ENCODE measurements around the gene PDILT.

PDILT gene

DNA sequence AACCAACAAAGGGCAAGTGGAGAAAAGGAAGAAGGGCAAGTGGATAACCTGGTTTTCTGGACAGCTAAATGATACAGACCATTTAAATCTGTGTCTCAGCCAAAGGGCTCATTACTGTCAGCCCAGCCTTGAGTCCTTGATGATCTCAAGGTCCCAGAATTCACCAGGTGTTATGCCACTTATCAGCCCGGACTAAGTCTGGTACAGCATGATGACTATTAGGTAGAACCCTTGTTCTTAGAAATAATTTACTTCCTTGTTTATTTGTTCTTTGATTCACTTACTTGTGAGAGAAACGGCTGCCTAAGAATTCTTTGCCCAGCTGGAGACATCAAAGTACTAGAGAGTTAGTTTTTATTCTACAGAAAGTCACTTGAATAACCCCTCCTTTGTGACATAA, 3.5 kb downstream of the PDILT start:
- no peak for FAIRE-seq

DNA sequence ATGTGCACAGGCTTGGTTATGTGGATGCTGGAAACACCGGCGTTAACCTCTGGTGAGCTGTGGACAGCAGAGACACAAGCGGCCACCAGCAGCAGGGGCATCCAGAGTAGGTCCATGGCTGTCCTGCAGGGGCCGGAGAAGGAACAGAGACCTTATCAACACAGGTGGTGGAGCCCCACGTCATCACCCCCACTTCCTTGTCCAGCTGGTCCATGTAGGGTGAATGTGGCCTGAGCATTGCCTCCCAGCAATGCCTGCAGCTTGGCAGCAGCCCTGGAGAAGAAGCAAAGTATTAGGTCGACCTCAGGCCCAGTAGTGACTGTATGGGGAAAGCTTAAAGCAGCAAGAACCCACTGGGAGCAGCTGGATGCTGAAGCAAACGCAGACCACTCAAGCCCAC, 5.4 kb downstream of the PDILT start:
- FAIRE-seq = no peak

DNA sequence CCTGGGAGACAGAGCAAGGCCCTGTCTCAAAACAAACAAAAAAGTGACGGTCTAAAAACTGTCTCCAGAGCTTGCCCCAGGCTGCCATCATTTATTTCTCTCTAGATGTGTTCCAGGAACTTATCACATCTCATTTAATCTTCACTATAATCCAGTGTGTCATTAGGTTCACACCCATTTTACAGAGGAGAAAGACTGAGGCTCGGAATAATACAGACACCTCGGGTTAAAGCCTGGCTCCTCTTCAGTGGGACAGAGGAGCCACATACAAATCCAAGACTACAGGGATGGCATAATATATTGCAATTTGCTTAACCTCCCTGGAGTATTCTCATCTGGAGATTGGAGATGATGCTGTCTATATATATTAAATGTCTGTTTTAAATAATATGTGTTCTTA, 5.9 kb downstream of the PDILT start:
- no peak for FAIRE-seq

DNA sequence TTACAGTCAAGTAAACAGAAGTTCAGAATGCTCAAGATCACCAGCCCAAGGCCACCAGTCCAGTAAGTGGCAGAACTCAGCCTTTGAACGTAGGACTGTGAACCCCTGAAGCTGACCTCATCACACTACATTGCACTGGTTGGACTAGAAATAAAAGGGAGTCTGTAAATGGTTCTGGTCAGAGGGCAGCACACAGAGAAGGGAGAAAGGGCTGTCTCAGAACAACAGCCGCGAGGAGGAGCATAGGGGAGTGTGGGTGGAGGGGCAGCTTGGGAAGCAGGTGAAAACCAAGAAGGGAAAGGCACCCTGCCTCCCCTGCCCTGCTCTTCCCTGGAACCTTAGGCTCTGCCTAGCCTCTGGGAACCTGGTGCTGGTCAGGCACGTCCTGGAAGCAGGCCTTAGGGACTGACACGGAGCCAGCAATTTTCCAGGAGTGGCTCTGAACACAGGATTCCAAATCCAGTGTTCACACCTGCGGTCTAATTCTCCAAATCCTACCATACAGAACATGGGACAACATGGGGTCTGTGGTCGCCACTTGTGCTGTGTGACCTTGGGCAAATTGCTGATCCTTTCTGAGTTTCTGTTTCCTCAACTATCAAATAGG, 7.0 kb downstream of the PDILT start:
- FAIRE-seq = no peak

DNA sequence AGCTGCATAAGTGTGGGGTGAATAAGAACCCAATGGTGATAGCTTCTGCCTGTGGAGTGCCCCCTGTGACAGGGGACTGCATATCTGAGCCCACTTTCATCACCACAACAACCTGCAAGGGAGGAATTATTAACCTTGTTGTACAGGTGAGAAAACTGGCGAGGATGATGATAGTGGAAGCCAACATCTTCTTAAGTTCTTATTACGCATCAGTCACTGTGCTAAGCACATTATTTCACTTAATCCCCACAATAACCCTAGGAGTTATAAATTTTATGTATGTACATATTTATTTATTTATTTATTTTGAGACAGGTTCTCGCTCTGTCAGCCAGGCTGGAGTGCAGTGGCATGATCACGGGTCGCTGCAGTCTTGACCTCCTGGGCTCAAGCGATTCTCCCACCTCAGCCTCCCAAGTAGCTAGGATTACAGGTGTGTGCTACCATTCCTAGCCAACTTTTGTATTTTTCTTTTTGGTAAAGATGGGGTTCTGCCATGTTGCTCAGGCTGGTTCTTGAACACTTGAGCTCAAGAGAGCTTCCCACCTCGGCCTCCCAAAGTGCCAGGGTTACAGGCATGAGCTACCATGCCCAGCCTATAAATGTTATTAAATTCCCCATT, 7.6 kb downstream of the PDILT start:
- FAIRE-seq = no peak

DNA sequence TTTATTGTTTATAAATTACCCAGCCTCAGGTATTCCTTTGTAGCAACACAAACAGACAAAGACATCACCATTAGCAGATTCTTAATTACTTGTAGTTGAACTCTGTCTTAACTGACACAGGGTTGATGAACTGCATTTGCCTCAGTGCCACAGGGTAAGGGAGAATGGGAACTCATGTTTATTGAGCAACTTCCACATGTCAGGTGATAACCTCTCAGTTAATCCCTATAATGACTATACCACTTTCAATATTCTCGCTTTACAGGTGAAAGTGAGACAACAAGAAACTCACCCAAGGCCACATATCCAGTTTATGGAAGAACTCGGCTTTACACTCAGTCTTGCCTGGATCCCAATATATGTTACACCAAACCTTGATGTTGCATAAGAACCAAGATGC, 8.6 kb downstream of the PDILT start:
- no peak for FAIRE-seq

DNA sequence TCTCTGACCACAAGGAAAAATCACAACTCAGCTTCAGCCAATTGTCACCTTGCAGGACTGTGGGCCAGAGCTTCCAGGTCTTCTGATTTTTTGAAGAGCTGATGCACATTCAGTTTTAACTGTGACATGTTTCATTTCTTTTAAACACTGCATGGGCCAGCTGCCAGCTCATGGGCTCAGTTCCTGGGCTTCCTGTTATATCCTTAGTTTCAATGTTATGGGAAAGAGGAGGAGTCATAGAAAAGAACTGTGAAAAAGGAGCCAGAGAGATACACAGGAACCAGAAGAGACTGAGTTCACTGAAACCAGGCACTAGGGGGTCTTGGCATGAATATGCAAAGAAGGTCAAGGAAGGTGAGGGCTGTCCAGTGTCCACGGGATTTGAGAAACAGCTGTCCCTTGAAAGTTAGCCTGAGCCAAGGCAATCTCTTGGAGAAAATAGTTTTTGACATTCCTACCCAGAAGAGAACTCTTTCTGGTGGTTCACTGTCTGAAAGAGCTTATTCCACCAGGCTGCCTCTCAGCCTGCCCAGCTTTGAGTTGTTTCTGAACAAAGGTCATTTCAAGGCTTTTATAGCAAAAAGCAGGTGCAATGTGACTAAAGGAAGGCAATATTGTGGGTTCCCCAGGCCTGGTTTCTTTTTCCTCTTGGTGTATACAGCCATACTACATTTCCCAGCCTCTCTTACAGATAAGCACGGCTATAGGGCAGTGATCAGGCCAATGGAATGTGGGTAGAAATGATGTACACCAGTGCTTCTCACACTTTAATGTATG, 10.5 kb downstream of the PDILT start:
- FAIRE-seq = no peak

DNA sequence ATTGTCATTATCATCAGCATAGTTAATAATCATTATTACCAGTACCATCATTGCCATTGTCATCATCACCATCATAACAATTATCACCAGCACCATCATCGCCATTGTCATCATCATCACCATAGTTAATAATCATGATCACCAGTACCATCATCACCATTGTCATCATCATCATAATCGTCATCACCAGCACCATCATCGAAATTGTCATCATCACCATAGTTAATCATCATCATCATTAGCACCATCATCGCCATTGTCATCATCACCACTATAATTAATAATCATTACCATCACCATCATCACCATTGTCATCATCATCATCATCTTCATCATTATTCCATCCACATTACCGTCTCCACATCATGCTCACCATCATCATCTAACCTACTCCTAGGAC, 13.5 kb downstream of the PDILT start:
- no peak for FAIRE-seq

DNA sequence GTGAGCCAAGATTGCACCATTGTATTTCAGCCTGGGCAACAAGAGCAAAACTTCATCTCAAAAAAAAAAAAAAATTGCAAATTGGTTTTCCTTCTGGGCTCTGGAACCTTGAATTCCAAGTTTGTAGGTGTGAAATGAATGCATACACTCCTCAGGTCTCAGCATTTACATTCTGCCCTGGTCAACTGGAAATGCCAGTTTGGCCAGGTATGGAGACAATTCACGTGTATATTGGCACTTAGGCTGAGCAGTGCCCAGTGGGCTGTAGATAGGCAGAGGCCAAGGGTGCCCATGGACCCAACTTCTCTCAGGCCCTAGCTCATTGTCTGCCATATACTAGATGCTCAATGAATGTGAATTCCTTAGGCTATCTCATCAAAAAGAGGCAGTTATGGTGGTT, 15.7 kb downstream of the PDILT start:
- no peak for FAIRE-seq

DNA sequence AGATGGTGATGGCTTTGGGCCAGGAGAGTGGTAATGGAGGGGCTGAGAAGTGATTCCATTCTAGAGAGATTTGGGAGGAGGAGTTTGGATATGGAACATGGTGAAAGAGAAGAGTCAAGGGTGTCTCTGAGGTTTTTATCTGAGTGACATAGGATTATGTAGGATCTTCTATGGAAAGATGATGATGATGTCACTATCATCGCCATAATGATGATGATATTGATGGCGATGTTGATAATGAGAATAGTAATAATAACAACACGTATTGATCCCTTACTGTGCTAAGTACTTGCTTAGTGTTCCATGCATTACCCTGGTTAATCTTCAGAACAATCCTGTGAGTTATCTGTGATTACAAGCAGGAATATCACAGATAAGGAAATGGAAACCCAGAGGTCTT, 16.6 kb downstream of the PDILT start:
- FAIRE-seq = no peak

DNA sequence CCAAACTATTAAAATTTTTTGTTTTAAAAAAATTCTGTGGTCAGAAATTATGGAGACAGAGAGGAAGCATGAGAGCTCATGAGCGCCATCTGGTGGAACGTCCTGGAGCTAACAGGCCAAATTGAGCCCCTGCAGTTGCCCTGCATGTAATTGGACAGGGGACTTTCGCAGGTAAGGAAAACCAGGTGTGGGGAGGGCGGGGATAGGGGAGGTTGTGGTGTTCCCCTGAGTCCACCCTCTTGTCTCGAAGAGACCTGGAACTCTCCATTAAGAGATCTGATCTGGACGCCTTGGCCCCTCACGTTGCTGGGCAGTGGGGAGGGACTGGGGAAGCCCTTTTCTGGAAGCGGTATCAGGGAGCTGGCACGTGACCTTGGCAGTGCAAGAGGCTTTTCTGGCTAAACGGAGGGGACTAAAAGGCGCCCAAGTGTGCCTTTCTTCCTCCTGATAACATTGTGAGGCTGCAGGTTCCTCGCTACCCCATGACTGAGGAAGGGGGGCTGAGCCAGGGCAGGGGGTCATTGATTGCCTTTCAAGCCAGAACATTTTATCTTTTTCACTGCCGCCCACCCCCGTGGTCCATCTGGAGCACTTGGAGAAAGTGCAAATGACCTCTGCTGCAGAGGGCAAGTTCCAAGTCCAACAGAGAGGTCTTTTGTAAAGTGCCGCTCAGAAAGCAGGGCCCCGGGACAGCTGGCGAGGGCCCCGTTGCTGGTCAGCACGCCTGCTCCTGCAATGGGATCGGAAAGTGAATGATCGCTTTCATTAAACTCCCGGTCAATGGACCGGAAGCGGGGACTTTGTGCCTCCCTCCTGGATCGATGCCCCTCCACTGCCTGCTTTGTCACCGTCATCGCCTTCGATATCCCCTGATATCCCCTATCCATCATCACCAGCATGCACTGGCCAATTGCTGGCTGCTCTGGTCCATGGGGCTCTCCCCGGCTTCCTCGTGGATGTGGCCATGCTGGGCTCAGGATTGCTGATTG, 18.4 kb downstream of the PDILT start:
- no peak for FAIRE-seq

DNA sequence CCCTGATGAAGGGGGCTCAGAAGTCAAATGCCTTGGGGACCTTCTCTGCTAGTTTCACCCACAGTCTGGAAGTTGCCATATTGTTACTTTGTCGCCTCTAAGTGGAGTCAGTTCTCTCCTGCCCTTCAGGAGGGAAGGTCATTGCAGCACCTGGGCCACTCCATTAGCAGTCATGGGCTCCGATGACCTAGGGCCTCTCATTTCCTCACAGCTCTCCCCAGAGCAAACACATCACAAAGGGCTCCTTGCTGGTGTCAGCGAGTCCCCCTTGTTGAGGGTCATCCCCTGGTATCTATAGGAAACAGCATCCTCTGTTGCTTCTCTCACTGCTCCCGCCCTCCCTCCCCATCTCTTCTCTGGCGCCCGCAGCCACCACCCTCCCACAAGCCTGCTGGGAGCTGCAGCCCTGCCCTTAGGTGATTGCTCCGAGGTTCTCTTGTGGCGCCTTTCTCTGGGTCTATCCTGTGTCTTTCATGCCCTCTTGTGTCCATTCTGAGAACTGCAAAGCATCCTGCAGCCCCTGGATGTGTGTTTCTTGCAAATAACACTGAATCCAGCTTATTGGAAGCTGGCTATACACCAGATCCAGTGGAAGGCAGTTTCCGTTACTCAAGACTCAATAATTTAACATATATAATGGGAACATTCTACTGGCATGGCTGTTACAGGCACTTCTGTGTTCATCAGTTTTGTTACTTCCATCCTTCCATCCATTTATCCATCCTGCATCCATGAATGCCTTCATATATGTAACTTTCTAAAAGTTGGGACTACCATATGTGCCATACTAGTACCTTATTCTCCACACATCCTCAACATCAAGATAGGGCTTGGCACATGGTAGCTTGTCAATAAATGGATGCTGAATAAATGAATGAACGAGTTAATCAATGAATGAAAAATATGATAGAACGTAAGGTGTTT, 21.2 kb downstream of the PDILT start:
- FAIRE-seq = no peak

DNA sequence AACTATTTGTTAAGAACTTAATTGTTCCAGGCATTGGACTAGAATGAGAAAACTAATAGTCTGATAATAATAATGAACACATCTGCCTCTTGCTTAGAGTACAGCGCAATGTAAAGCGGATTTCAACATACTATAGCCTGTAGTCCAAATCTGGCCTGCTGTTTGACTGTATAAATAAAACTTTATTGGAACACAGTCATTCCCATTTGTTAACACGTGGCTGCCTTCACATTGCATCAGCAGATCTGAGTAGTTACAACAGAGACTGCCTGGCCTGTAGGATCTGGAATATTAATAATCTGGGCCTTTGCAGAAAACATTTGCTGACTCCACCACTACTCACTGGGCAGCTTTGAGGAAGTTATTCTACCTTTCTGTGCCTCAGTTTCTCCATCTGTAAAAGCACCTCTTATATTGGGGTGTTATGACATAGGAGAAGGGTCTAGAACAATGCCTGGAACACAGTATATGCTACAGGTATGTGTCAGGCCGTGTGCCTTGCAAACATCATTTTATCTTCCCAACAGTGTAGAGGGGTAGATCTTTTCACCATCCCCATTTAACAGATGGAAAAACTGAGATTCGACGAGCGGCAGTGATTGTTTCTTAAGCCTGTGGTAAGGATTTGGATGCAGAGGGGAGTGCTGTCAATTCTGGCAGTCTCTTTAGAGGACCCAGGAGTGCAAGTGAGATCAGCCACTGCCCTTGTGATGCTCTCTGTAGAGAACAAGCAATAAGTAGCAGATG, 22.2 kb downstream of the PDILT start:
- no peak for FAIRE-seq

DNA sequence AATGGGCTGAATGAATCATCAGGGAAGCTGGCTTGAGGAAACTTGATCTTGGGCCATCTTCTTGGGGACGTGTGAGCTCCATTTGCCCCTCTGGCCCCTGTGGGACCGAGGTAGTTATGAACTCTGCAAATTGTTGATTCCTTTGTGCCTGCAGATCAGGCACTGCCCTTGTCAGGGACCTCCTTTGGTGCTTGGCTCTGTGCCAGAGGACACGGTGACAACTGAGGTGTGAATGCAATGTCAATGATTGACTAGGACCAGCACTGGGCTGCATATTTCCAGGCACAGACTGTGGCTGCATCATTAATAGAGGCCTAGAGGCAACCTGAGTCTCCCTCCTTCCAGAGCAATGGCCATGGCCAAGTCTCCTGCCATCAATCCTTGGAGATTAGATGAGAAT, 23.8 kb downstream of the PDILT start:
- FAIRE-seq = no peak

DNA sequence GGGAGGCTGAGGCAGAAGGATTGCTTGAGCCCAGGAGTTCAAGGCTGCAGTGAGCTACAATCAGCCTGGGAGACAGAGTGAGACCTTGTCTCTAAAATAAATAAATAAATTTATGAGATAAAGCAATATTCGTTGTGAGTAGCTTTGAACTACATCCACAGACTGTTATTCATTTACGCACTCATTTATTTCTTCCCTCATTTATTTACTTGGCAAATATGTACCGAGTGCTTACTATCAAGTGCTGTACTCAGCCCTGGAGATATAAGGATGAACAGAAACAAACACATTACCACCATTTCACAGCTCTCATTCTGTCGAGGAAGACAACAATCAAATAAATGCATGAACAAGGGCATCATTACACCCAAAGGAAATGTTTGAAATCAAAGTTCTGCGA, 27.4 kb downstream of the PDILT start:
- FAIRE-seq = no peak

DNA sequence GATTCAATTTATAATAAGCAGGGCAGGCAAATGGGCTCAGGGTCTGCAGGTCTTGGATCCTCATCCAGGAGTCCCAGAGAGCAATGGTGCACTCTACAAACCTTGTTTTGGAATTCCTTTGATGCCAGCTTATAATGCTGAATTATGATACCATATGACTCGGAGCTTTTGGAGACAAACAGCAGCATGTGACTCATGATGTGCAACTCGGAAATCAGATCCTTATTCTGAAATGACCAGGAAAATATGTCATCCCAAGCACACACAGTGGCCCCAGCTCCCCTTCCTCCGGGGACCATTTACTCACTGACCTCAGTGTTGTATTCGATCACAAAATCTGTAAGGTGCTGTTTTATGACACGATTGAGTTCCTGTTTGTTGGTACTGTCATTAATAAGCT, 31.8 kb downstream of the PDILT start:
- no peak for FAIRE-seq

DNA sequence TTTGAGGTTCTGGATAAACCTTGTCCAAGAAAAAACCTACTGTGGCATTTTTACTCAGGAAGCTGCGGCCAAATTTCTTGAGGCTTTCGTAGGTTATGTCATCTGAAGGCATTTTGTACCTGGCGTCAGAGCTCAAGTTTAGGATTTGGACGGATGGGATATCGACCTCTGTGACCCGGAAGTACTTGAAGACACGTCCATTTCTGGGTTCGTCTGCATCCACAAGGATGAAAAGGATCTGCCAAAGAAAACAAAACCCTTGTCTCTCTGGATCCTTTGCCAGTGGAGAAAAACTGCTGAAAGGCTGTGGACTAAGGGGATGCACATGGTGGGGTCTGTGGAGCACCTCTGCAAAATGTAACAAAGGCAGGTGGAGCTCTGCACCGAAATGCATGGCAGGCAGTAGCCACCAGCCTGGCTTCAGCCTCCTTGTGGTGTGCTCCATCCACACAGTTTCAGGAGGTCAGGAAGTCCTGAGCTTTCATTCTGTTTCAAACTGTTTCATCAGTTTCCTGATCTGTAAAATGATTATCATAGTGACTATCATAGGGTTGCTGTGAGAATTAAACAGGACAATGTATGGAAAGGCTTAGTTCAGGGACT, 35.0 kb downstream of the PDILT start:
- FAIRE-seq = no peak

DNA sequence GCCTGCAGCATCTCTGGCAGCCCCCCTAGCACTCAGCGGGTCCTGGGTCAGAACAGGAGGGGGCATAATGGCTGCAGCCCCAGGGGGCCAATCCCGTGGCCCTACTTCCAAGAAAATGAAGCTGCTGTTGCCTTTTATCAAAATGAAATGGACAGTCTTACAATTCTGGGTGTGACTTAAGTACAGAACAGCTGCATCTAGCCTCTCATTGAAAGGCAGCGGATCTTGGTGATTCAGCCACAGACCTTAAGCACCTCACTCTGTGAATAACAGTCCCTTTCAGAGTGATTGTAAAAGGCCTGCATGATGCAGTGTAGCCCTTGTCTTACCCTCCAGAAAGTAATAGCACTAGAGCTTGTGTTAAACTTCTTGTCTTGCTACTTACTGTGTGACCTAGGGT, 40.5 kb downstream of the PDILT start:
- no peak for FAIRE-seq

DNA sequence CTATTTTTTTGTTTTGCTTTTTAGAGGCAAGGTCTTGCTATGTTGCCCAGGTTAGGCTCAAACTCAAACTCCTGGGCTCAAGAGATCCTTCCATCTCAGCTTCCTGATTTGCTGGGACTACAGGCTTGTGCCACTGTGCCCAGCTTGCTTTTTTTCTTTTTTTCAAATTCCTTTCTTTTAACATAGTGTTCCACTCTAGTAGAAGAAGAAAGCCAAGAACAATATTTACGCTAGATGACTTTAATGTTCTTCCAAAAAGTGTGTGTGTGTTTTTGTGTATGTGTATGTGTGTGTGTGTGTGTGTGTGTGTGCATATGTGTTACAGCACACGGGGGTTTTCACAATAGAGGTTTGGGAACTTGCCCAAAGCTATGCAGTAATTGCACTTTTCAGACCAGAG, 41.3 kb downstream of the PDILT start:
- no peak for FAIRE-seq

DNA sequence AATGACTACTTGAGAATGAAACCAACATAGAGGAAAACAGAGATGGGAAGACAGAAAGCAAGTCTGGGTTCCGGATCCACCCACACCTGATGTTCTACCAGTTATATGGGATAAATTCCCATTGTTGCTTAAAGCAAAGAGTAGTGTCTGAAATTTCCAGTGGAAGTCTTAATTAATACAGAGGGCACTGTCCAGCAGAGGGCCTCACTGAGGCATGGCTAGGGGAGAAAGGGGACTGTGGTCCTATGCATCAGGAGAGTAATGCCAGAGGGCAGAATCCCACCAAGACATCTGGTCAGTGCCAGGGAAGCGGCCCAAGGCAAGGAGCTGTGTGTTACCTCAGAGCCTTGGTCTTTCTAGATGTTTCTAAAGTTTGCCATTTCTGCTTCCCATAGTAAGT, 44.5 kb downstream of the PDILT start:
- no peak for FAIRE-seq

Data from G401.6 (cell line).